DMS53 treated with DMSO at 0.1 percent for 48 hours (cell line): ENCODE results near the gene CCDC192.
"Not testable (repeated sequence)": the region's sequence is repeated elsewhere in the genome, so short reads cannot be mapped to it uniquely, and the experiment has no call there.

Experiments used
- DNase-seq: peaks from one replicate; lab custom pipeline; 2025; ENCODE audit not compliant: unreplicated experiment; lab: John Stamatoyannopoulos, UW

Gene CCDC192

GRCh38 chr5:127702926-127703561, at the start of gene CCDC192:
CCDC192 (plus strand) TSS chr5:127703391; CDS start chr5:127703446, 55 bp downstream.
- no peak for DNase-seq

DNA sequence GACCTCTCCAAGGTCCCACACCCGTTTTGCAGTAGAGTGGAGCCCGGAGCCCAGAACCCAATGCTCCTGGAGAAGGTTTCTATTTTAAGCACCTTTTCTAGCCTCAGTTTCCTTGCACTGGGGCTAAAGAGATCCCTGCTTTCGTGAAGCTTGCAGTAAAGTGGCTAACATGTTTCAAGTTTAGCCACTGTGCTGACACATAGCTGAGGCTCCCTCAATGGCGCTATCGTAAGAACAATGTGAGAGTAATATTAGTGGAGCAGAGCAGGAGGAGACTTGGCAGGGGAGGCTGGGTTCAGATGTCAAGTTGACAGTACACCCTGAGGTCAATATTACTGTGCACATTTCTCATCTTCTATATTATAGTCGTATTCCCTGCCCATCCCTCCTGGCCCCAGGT, 46.4 kb upstream of the CCDC192 start:
- DNase-seq: no peak

DNA sequence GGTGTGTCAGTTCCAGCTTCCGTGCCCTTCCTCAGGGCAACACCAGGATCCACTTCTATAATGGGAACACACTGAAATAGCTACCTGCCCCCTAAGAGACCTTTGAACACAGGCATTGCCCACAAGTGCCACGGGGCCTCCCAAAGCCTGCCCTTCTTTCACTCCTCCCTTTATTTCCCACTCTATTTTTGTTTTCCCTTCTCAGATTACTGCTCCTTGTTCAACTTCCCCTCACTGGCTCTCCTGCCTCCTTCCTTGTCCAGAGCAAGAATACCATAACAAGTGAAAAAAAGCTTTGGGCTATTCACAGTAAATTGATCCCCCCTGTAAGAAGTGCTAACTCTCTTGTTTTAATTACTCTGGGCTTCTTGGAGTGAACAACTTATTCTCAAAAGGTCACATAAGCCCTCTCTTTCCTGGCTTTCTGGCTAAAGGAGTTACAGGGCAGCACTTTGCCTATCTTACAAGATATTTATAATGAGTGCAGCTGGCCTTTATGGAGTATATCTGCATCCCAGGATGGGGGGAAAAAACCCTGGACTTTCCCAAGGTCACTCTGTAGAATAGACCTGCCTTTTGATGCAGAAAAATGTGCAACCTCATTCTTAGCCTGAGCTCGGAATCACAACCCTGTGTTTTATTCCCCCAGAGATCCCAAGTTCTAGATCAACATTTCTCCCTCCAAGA, 43.0 kb upstream of the CCDC192 start:
- no peak for DNase-seq

GRCh38 chr5:127664093-127664492, 39.1 kb upstream of the CCDC192 start:
- no peak for DNase-seq

GRCh38 chr5:127665641-127666040, 37.5 kb upstream of the CCDC192 start:
- DNase-seq: no peak

GRCh38 chr5:127666043-127666716, 37.0 kb upstream of the CCDC192 start:
- DNase-seq: no peak

DNA sequence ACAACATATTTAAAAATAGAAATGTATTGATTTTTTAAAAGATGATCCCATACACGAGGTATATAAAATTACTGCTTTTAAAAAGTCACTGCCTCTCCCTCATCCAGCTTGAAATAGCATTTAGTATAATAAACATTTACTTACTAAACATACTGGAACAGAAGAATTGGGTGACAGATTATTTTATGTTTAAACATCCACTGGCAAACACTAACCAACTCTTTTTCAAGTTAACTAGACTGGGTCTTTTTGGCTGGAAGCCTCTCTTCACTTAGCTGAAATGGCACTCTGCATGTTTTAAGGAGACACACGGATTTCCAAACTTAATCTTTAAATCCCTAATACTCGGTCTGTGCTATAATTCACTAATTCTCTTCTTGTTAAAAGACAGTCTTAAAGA, 35.3 kb upstream of the CCDC192 start:
- DNase-seq: no peak

GRCh38 chr5:127671218-127671617, 32.0 kb upstream of the CCDC192 start:
- DNase-seq: no peak

DNA sequence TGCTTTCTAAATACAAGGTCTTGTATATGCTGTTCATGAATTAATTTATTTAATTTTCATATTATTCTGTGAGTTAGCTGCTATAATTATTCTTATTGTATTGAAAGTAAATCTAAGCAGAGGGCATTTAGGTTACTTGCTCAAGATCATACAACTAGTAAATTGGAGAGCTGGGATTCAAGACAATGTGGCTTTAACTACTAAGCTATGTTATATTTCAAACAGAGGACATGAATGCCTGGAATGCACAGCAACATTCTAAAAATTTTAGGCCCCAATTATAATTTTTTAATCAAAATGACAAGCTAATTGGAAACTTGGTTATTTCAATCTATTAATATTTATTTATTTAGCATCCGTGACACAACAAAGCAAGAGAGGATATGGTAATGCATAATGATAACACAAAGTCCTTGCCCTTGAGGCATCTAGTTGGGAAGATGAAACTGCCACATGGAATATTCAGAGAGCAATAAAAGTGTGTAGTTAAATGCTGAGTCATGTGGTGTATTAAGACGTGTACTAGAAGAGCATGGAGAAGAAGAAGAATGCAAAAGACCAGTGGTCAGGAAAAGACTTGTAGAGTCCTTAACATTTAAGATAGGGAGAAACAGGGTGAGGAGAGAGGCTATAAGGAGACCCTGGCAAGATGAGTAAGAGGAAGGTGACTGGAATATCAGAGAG, 29.9 kb upstream of the CCDC192 start:
- no peak for DNase-seq

DNA sequence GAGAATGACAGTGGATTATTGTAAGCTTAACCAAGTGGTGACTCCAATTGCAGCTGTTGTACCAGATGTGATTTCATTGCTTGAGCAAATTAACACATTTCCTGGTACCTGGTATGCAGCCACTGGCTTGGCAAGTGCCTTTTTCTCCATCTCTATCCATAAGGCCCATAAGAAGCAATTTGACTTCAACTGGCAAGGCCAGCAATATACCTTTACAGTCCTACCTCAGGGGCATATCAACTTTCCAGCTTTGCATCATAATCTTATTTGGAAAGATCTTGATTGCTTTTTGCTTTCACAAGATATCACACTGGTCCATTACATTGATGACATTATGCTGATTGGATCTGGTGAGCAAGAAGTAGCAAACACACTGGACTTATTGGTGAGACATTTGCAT, 26.2 kb upstream of the CCDC192 start:
- not testable (repeated sequence) for DNase-seq

DNA sequence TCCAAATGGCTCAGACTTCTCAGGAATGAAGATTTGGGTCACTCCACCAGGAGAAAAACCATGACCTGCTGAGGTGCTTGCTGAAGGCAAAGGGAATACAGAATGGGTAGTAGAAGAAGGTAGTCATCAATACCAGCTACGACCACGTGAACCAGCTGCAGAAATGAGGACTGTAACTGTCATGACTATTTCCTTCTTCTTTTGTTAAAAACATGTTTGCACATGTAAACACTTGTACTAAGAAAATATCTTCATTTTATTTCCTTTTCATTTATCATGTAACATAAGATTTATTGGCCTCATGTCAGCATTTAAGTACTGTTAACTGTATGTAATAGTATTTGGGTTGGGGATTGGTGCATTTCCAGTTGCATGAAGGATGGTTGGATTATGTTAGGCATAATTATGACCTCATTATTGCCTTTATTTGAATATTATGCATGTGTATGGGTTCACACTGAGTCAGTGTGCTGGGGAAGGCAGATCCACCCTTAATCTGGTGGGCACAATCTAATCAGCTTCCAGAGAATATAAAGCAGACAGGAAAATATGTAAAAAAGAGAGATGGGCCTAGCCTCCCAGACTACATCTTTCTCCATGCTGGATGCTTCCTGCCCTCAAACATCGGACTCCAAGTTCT, 23.4 kb upstream of the CCDC192 start:
- DNase-seq: not testable (repeated sequence)

DNA sequence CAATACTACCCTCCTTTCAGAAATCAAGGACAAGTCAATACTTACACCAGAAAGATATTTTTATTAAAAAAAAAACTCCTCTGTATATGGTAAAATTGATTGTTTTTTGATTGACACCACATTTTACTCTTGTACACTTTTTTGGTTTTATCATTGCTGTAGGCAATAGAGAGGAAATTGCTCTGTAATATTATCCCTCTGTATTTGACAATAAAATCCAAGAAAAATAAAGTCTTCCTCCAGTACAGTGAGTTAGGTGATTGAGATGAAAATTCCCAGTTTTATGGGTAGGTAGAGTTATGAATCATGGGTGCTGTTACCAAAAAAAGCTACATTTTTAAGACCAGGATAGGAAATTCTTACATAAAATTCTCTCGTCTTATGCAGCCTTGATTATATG, 22.6 kb upstream of the CCDC192 start:
- DNase-seq: no peak

- no peak for DNase-seq
These were observed 20.2 kb upstream of the CCDC192 start for GRCh38 chr5:127683008-127683407.

DNA sequence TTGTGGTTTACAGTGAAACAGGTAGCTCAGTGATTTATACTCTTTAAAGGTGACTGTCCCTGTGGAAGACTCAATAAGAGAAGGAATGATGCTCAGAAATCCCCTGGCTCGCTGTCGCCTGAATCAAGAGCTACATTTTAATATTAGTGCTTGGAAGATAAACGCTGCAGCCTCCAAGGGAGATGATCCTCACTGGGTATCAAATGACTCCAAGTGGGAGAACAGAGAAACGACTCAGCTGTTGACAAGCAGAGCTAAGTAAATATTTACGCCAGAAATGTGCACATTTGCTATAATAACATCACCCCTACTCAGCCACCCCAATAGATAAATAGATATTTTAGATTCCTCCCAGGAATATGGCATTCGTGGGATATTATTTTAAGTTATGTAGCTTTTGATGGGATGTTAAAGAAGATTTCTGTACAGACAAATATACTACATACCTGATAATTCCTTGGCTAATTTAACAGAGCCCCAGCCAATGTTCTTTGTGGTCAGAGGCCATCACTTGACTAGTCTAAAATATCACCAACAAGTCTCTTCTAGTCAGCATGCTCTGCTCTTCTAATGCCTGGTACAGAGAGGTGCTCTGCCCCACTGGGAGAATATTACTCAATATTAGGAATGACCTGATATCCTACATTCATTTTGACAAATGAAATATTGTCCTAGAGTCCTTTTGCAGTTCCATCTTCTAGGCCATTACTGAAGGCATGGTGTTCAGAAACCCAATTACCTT, 18.3 kb upstream of the CCDC192 start:
- peak; percentile 61 for DNase-seq

DNA sequence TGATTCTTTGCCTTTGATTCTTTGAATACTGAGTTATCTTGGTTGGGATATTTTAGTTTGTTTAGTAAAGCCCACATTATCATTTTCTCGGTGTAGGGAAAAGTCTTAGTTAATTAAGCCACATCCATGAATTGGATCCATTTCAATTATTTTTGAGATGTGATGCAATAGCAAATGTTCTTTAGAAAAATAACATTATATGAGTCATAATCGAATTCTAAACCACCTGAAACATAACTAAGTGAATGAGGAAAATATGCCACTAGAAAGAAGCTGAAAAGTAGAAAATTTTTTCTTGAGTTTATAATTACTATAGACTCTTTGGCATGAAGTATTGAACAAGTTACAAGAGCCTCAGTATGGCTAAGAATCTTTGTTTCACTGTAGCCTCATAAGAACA, 17.5 kb upstream of the CCDC192 start:
- no peak for DNase-seq

- no peak for DNase-seq
These were observed 16.8 kb upstream of the CCDC192 start for GRCh38 chr5:127686424-127686823.

GRCh38 chr5:127694518-127695171, 8.5 kb upstream of the CCDC192 start:
- DNase-seq: peak; percentile 7

- DNase-seq: no peak
These were observed 7.8 kb upstream of the CCDC192 start for GRCh38 chr5:127695346-127695745.

GRCh38 chr5:127696683-127697082, 6.5 kb upstream of the CCDC192 start:
- no peak for DNase-seq
